ENCODE data around the gene BARHL2.
A peak's percentile ranks its signal among the peaks of the same experiment; 100 is the strongest.

The BARHL2 gene

DNA sequence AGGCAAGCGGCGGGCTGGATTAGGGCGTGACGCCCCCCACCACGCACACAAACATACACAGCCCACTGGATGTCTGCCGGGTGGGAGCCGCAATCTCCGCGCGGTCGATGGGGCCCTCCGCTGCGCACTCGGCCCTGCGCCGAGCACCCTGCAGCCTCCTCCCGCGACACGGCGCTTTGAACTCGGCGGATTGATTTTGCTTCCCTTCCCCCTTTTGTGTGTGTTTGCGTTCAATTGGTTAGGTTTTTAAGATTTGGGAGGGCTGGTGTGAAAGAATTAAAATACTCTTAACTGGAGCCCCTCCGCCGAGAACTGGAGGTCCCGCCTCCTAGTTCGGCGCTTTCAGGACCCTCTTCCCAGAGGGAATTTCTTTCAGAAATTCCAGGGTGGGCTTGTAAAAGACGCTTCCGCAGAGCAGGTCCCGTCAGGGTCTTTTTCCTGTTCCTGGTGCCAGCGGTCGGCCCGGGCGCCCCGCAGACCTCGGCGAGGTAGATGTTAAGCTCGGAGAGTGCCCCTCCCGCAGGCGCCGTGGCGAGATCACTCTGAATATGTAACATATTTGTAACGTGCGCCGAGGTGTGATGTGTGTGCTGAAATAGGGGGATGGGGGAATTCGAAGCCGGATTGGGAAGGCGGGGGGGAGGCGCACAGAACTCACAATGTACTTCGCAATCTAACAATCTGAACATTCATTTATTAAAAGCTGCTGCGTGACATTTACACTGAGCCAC is 8.0 kb upstream of the BARHL2 start:
- no peak for DNase-seq

DNA sequence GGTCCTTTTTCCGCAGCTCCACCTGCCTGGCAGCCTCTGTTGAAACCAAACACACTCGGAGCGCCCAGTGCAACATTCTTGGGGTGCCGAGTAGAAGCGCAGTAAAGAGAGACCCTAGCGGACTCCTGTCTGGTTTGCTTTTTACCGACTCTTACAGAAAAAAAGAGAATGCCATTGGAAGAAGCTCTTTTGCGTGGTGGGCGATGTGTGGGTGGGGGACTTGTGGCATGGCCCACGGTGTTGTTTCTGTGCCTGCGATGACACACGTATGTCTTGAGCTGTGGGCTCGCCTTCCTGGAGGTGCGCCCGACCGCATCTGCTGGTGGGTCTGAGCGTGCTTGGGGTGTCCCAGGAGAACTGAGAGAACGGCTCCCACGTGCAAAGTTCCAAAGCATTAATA is 7.3 kb upstream of the BARHL2 start:
- DNase-seq: no peak

DNA sequence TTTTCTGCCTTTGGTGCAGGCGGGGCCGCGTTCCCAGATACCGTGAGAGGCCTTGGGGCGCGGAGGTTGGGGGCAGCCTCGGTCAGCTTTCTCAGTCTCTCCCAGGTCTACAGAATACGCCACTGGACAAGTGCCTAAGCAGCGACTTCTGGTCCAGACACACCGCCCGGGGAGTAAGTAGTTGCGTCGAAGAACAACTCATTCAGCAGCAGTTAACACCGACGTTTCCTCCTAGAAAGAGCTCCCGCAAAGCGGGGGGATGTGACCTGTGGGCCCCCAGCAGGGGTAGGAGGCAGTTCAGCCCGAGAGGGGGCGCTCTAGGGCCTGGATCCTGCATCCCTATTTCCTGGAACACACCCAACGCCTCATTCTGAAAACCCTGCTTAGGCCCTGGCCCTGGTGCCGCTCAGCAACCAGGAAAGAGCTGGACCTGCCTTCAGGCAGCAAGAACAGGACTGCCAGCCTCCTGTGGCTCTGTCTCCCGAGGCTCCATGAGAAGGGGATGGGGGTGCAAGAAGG is 6.5 kb upstream of the BARHL2 start:
- DNase-seq: no peak

DNA sequence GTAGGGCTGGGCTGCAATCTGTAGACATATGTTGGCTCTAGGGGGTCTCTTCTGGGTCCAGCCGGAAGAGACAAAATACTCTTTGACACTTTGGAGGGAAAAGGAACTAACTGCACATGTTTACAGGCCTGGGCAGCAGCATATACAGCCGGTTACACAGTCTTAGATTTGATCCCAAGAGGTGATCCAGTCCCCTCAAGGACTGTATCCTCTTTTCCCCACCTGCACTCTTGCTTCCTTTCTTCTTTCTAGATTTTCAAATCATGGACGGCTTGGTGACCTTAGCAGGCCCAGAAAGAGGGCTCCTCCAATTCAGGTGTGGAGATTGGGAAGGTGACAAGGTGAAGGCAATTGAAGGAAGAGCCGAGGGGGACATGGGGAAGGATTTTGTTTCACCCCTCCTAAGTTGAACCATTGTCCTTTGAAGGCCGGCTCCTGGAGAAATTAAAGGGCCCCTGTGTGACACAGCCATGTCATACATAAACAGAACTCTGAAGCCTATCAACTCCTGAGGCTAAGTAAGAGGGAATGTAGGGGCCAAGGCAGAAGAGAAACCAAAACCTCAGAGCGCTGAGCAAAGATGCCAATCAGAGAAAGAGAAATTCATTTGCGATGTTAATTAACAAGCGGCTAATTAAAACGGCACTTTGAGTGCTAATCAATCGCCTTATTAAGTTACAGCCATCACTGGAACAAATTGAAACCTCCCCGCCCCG is 5.9 kb upstream of the BARHL2 start:
- no peak for DNase-seq

DNA sequence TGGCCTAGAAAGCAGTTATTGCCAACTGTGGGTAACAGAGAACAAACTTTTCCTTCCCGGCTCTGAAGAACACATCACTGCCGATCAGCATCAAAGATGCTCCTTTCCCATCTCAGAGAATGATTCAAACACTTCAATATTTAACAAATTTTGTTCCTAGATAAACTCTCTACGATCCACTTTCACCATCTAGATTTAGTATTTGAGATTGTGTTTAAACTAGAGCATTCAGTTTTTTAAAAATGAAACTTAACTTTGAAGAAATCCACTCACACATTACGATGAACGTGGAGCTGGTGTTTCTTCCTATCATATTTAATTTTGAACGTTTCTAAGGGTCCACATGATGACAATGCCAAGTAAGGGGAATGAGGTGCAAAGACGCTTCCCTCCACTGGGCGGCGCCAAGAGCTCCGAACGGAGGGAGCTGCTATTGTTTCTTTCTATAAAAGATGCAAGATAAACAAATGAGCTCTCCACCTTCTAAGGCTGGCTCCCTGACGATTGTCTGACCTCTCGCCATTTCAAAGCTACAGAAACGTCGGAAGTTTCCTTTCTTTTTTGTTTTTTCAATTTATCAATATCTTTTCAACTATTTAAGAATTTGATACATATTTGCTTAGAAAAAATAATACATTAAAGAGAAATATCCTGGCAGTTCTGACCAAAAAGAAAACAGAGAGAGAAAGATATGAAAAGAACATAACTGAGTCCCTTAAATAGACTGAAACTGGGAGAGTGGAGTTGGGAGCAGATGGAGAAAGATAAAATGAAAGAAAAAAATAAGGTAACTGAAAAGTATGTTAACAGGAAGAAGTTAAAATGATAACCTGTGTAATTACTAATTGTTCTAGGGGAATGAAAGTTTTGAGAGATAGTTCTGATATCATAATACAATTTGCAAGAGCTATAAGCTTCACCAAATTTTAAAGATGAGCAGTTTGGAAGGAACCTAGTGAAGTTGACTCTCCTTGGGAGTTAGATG is 4.4 kb upstream of the BARHL2 start:
- DNase-seq: peak in 9 of 56 donors; percentile 1 to 54 (median 17)

DNA sequence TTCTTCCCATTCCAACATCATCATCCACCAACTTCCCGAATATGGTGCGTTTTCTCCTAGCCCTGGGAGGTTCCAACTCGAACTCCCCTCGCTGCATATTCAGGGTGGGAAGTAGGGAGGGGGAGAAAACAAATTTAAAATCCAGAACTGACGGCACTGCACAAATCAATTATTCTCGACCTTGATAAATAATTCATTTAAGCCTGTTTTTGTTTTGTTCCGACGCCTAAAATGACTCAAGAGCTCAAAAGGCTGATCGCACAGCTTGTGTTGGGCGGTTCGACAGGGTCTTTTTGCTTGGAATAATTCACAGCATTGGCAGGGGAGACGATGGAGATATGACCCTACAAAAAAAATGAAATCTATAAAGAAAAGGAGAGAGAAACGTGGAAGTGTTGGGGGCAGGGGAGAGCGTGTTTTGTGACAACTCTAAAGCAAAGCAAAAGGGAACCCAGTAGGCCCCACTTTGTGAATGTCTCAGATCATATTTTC is 3.1 kb upstream of the BARHL2 start:
- no peak for DNase-seq

DNA sequence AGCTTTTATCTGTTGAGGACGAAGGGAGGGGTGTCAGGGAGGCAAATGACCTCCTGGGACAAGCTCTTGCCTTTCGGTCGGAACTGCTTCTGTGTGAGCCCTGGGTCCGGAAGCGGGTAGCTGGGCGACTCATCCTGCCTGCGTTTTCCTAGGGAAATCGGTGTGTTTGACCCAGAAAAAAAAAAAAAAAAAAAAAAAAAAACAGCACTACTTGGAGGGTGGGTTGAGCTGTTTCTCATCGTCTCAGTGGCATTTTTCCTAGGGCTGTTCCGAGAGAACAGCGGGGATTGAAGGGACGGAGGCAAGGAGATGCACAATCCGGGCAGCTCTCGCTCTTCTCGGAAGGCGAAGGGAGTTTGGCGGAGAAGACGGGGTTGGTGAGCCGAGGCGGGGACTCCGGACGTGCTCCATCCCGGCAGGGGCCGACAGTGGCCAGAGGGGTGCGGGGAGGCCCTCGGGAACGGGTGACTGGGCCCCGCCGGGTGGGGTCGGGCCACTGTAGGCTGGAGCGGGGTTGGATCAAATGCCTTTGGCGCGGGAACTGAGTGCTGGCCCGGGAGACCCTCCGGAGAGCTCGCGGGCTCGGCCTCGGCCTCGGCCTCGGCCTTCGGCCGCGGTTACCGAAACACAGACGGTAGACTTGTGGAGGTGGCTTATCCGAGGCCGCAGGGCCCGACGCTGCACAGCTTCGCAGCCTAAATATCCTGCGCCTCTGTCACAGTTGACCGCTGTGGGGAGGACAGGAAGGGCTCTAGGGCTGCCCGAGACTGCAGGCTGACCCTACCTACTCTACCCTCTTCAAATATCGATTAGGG is 2.4 kb upstream of the BARHL2 start:
- DNase-seq: no peak

DNA sequence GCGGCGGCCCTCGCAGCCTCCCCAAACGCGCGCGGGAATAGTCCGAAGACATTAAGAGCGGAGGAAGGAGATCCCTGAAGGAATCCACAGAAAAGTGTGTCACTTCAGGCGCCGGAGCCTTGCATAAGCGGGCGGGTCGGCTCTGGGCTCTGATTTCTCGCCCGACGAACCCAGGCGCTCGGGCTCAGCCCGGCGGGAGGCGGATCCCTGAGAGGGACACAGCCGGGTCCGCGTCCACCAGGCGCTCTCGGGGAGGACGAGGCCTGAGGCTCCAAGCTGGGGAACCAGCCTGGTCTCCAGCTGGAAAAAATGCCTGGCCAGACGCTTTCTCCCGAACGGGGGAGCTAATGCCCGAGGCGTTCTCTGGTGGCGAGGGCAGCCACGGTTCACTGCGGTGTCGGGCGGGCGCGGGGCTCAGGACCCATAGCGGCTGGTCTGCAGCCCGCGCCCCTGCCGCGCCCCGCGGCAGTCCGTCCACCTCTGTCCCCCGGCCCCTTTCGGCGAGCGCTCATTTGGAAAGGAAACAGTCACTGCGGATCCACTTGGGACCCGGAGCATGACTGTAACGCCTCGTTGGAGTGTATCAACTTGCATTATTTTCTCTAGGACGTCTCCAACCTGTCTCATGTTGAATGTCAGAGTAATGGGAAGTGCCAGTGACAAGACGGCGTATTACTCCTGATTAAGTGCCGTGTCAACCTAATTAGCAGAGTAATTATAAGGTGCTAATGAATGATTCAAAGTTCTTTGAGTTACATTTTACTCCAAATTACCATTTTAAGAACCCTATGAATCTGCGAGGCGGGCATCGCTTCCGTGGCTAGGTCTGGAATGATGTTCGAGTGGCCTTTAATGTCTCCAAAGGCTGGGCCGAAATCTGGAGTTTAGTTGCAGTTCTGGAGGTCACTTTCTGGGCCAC is 1.6 kb upstream of the BARHL2 start:
- no peak for DNase-seq

DNA sequence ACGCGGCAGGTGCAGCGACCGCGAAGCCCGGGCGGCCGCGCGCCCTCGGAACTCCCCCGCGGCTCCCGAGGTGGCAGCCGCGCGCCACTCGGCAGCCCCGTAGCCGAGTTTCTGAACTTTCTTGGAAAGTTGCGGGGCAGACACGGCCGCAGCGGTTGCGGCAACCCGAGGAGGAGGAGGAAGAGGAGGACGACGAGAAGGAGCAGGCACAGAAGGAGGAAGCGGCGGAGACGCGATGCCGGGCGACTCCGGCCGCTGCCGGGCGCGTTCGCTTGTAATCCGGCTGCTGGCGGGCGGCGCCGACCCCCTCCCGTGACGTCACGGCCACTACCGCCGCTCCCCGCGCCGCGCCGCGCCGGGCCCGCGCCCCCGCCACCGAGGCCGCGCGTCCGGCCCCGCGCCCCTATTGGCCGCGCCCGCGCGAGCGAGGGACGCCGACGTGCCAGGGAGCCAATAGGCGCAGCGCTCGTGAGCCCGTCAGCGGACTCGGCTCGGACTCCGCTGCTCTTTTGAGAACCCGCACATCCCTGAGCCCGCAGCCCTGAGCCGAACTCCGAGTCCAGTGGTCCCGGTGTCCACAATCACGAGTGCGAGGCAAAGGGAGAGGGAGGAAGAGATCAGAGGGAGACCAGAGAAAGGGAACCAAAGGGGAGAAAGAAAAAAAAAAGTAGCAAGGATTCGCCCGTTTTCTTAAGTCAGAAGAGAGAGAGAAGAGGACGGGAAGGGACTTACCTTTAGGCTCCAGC is 736 bp upstream of the BARHL2 start:
- peak in 1 of 56 donors; percentile 8 for DNase-seq

DNA sequence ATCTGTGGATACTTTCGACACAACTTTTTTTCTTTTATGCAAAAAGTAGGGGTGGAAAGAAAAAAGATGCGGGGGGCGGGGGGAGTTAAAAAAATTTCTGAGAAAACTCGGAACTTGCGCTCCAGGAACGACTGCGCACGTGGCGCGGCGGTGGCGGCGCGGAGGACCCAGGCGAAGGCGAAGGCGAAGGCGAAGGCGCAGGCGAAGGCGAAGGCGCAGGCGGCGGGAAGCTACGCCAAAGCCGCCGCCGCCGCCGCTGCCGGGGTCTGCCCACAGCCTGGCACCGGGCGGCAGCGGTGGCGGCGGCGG is 208 bp upstream of the BARHL2 start:
- no peak for DNase-seq

DNA sequence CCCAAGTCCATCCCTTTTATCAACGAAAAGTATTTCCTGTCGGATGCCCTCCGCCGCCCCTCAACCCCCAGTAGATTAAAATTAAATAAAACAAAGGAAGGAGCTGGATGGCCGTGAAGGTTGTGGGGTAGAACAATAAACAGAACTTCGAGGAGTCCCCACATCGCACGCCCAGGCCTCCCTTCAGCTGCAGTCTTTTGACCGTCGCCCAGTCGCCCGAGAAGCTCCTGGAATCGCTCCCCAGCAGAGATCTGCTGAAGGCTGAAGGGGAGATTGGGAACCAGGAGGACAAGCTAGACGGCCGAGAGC is 905 bp downstream of the BARHL2 start:
- no peak for DNase-seq

DNA sequence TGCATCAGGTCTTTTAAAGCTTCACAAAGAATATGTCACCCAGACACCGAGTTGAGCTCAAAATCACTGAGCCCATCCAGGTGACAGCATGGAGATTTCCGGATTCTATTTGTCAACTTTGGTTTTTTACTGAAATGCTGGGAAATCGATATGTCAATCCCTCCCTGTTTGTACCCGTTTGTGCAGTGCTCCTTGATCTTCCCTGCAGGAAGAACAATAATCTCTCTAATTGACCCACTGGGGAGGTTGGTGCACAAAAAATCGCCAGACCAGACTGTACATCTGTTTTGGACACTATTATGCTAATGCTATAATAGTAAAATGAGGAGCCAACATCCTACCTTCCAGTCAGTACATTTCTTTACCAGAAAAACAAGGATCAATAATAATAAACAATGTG is 1.8 kb downstream of the BARHL2 start:
- DNase-seq: no peak

DNA sequence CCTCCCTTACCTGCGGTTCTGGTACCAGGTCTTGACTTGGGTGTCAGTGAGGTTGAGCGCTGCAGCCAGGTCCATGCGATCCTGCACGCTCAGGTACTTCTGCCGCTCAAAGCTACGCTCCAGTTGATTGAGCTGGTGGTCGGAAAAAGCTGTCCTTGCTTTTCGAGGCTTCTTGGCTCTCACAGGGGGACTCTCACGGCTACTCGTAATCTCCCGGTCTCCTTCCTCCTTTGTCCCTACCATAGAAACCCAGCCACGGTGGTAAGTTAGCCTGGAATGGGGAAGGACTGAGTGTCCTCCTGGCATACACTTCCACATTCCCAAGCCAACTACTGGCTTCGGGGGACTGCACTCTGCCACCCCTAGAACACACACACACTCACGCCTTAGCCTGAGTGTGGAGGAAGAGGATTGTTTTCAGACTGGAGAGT is 2.6 kb downstream of the BARHL2 start:
- DNase-seq: no peak

DNA sequence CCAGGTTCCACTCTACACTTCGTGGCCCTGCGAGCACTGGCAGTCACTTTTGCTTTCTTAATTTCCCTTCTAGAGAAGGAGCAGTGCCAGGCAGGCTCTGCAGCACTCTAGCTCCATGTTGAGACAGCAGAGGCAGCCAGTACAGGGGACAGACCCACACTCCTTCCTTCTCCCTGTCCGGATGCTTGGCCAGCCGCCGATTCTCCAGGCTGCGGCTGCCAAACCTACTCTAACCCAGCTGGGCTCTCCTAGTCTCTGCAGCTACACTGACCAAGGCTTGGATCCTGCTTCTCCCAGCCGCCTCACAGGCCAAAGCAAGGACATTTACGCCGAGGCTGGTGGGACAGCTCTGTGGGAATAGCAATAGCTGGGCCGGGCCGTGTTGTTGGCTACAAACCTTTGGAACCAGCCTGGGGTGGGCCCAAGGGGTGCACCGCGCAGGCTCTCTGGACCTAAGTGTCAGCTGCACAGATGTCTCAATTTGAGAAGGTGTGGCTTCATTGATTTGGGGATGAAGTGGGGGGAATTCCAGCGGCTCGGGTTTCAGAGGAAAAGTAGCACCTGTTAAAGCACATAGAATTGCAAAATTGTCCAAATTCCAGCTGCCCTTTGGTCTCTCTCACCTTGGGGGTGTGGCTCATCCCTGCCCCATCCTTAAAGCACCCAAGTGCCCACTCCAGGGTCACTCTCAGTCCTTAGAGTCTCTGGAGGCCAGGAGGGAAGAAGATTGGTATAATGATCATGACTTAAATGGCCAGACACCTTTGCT is 3.2 kb downstream of the BARHL2 start:
- DNase-seq: no peak

DNA sequence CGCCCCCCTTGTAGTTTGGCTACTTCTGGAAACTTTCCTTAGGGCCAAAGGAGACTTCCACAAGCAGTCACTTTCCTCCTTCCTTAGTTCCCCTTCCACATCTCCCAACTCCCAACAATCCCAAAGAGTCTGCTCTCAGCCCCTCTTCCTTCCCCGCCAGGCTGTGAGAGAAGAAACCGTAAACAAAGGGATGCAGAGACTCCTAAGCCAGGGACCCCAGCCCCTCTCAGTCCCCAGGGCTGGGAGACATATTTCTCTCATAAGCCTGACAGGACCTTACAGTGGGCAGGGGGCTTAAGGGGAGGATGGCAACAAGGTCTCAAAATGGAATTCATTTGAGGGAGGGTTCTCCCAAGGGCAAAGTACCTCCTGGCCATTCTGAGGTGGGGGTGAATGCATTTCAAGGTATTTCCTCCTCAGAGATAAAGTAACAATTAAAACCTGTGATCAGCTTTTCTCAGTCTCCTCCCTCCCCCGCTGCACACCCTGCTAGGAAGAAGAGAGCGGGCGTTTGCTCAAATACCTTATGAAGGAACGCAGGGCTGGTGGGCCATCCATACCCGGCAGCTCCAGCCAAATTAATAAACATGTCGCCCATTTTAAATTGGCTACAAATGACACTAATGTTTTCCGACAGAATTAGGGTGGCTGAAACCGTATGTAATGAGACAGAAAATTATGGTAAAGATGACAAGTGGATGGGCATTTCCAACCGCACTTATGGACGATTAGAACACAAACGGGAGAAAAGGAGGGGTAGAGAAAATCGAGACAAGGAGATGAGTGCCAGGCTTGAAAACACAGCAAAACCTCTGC is 4.0 kb downstream of the BARHL2 start:
- no peak for DNase-seq

DNA sequence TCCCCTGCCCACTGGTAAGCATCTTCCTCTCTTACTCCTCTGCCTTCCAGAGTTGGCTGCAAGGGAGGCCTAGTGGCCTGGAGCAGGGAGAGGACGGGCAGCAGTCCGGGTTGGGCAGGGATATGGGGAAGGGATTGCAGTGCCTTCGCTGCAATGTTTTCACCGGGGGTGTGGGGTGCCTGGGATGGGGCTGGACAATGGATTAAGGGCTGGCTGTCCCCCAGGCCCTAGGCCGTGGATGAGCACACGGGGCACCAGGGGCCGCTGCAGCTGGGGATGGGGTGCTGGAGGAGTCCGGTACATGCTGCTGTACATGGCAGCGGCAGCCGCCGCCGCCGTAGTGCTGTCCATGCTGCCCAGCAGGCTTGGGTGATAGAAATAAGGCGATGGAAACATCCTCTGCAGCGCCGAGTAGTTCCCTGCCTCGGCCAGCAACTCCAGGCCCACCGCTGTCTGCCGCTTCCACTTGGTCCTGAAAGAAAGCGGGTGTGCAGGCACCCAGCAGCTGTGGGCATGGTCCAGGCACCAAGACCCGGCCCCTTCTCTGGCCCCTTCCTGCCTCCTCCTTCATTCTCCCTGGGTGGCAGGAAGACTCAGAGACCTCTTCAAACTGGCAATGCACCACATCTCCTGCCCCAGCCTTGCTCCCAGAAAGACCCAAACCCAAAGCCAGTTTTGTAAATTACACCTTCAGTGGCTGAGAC is 4.8 kb downstream of the BARHL2 start:
- no peak for DNase-seq

DNA sequence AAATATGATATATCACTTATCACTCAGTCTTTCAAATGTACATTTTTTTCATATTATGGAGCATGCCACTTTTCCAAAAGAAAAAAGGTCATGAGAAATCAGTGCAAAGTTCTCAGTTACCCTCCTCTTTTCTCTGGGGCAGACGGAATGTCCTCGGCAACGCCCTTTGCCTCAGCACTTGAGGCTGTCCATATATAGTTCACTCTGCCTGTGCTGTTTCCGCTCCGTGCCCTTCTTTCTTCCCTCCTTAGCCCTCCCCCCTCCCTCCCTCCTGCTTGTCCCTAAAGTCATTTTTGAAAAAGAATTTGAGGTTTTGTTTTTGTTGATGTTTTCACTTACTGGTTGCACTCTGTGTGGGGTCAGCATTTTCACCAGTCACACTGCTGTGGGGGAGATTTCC is 5.4 kb downstream of the BARHL2 start:
- no peak for DNase-seq

Measured in amygdala (tissue), 56 donors.